ENCODE results near the gene GATAD2A.
"Not testable (repeated sequence)": the region's sequence is repeated elsewhere in the genome, so short reads cannot be mapped to it uniquely, and the experiment has no call there.

Gene GATAD2A

GRCh38 chr19:19447536-19448237 is 42.2 kb downstream of the GATAD2A start:
- no peak for DNase-seq

GRCh38 chr19:19448238-19448544 is 42.7 kb downstream of the GATAD2A start:
- no peak for DNase-seq

GRCh38 chr19:19451429-19452242 is 46.2 kb downstream of the GATAD2A start:
- no peak for DNase-seq

DNA sequence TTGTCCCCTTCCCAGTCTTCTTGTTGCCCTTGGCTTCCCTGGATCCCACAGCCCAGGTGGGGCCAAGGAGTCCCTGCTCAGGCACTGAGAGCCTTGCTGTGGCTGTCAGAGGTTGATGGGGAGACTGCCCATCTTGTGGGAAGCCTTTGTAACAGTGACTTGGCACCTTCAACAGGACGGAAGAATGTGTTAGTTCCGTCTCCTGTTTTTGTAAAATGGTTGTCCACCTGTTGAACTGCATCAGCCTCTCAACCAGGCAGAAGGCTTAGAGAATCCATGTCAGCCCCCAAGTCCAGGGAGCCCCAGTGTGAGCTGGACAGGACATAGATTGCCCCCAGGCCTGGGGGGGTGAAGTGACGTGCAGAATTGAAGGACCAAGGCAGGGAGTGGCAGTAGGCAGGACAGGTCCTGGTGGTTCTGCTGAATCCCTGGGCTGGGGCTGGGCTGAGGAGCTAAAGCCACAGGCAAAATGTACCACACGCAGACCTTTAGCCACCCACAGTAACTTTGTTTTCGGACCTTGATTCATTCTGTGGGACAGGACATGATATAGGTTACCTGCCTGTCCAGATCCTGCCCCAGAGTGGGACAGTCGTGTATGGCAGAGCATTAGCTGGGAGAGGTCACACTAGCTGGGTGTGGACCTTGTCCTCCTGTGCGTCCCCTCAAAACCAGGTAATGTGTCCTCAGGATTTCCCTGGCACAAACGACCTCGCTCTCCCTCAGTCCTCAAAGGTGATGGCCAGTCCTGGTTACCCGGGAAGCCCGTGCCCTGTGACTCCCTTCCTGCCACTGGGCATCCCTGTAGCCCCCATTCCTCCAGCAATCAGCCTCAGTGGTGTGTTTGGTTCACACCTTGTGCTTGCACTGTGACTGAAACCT is 47.0 kb downstream of the GATAD2A start:
- DNase-seq = no peak

DNA sequence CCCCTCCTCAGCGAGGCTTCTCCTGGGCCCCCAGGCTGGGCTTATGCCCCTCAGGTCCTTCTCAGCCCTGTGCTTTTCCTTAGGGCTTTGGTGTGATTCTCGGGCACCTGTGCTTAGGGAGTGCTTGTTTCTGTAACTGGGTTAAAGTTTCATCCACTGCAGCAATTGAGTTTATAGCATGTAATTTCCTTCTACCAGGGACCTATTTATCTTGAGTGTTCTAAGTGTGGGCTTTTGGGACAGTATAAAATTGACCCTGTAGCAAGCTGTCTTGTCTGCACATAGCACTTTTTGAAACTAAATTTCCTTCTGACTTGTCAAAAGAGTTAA is 47.6 kb downstream of the GATAD2A start:
- DNase-seq = no peak

DNA sequence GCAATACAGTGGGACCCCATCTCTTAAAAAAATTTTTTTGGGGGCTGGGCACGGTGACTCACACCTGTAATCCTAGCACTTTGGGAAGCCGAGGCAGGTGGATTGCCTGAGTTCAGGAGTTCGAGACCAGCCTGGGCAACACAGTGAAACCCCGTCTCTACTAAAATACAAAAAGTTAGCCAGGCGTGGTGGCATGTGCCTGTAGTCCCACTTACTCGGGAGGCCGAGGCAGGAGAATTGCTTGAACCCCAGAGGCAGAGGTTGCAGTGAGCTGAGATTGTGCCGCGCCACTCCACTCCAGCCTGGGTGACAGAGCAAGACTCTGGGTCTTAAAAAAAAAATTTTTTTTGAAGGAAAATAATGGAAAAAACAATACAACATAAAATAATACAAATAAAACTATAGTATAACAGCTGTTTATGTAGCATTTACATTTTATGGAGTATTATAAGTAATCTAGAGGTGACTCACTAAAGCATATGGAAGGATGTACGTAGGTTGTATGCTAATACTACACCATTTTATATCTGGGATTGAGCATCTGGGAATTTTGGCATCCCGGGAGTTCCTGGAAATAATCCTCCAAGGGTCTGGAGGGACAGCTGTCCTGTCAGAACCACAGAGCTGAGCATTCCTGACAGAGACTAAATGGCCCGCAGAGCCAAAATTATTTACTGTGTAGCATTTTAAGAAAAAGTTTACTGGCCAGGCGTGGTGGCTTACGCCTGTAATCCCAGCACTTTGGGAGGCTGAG is 49.9 kb downstream of the GATAD2A start:
- DNase-seq = not testable (repeated sequence)

DNA sequence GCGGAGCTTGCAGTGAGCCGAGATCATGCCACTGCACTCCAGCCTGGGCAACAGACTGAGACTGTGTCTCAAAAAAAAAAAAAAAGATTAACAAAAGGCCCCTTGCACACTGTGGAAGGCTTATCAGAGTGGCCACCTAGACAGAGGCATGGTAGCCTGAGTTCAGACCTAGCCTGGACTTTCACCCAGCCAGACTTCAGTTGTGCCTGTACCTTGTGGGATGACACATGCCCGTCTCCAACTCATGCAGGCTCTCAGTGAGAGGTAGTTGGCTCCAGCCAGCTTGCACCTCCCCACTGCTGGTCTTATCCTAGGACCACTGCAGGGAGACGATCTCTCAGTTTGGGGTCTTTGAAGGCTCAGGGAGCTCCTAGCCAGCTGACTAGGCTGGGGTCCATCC is 52.2 kb downstream of the GATAD2A start:
- DNase-seq = no peak

GRCh38 chr19:19458110-19458816 is 52.8 kb downstream of the GATAD2A start:
- no peak for DNase-seq

- no peak for DNase-seq
Observed at GRCh38 chr19:19459073-19459472, 53.6 kb downstream of the GATAD2A start.

GRCh38 chr19:19459707-19460251 is 54.3 kb downstream of the GATAD2A start:
- peak; percentile 77 for DNase-seq

DNA sequence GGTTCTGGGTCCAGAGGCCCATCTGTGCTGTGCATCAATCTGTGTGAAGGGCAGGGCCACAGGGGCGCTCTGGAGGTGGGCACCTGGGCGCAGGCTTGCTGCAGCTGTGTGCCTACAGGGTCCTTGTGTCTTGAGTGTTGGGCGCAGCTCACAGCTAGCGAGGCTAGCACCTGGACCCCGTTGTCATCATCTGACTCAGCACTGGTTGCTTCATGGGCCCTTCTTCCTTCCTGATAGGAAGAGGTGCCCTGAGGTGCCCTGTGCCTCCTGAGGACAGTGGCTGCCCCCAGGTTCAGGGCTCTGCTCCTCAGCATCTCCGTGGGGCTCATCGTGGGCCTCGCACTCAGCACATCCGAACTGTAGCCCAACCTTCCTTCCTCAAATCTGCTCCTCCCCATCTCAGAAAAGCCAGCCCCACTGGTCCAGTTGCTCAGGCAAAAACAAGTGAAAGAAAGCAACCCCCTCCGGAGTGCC is 54.8 kb downstream of the GATAD2A start:
- no peak for DNase-seq

DNA sequence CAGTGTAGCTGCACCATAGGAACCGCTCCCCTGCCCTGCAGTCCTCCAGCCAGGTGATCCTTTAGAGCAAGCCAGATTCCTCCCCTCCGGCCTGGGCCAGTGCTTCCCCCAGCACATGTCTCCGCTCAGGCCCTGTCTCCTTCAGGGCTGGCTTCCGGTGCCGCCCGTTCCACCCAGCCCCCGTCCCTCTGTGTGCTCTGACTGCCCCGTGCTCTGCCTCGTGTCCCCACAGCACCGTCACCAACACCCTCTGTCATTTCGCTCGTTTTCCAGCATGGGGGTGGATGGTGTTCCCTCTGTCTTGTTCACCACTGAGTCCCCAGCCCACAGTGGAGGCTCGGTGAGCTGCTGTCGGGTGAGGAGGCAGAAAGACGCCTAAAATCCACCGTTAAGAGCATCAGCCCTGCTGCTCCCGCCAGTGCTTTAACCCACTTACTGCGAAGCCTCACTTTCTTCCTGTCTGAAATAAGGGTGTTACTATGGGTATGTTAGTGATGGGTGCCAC is 55.3 kb downstream of the GATAD2A start:
- peak; percentile 81 for DNase-seq

GRCh38 chr19:19461306-19461670 is 55.8 kb downstream of the GATAD2A start:
- DNase-seq = no peak

GRCh38 chr19:19461671-19462622 is 56.5 kb downstream of the GATAD2A start:
- DNase-seq = no peak

GRCh38 chr19:19463348-19464117 is 58.1 kb downstream of the GATAD2A start:
- no peak for DNase-seq

DNA sequence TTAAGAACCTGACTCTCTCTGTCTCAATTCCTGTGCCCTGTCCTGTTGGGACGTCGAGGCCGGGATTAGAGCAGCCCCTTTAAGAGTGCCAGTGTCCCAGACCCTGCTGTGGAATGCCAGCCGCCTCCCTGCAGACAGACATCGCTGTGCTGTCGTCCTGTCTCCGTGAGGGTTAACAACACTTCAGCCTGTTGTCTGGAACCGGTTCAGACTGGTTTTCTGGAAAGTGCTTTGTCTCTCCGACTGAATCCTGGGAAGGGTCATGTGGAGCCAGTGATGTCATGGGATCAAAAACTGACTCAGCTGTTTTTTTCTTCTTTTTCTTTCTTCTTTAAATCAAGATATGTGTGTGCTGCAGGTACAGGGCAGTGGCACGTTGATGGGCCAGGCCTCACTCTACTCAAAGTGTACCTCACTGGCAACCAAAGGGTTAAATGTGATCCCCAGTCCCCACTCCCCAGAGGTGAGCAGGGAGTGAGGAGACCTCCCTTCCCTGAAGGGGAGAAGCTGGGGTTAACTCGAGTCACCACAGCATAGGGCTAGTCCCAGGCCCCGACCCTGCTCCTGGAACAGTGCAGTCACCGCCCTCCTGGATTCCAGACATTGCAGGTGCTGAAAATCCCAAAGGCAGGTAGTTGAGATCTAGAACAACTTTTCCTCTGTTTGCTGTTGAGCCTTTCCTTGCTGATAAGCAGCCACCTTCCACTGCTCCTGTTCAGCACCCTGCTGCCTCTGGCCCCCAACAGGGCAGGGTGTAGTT is 59.0 kb downstream of the GATAD2A start:
- DNase-seq = no peak

DNA sequence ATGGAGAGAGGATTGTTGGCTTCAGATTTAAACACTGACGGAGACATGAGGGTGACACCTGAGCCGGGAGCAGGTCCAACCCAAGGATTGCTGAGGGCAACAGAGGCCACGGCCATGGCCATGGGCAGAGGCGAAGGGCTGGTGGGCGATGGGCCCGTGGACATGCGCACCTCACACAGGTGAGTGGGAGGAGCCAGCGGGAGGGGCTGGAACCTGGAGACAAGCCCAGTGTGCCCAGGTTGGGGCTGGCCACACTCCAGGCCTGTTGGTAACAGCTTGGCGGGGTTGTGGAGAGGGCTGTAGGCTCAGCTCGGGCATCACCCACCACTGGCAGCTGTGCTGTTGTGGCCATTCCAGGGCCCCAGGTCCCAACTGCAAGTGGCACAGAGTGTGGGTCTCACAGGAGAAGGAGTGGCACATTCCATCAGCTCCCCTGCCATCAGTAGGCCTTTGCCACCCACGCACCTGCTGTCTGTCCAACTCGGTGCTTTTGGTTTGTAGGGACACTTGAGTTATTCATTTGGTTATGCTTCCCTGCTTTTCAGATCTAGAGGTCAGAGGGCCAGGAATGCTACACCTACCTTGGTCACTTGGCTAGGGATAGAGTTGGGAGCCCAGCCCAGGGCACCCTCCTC is 60.1 kb downstream of the GATAD2A start:
- no peak for DNase-seq

DNA sequence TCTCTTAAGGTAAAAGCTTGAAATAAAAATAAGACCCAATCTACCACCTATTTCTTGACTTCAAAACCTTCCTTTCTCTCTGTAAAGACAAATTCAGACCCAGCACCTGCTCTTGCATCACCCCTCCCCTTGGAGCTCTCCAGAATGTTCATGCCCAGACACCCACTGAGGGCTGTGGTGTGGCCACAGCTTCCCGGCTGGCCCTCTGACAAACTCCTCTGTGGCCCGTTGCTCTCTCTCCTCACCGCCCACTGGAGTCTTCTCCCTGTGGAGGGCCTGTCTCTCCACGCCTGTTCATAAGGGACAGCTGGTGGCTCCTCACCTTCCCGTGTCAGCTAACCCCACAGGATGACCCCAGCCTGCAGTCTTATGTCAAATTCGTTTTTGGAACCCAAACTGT is 60.7 kb downstream of the GATAD2A start:
- DNase-seq = no peak
